Measurements from ENCODE around the gene PRKG2. TPM values are rescaled to one million over a fixed set of nuclear protein-coding genes. Genes with fewer than 3 reads are reported as not detected.

The PRKG2 gene
- 4.6 and 5.7 TPM in 2 replicates for total RNA-seq

DNA sequence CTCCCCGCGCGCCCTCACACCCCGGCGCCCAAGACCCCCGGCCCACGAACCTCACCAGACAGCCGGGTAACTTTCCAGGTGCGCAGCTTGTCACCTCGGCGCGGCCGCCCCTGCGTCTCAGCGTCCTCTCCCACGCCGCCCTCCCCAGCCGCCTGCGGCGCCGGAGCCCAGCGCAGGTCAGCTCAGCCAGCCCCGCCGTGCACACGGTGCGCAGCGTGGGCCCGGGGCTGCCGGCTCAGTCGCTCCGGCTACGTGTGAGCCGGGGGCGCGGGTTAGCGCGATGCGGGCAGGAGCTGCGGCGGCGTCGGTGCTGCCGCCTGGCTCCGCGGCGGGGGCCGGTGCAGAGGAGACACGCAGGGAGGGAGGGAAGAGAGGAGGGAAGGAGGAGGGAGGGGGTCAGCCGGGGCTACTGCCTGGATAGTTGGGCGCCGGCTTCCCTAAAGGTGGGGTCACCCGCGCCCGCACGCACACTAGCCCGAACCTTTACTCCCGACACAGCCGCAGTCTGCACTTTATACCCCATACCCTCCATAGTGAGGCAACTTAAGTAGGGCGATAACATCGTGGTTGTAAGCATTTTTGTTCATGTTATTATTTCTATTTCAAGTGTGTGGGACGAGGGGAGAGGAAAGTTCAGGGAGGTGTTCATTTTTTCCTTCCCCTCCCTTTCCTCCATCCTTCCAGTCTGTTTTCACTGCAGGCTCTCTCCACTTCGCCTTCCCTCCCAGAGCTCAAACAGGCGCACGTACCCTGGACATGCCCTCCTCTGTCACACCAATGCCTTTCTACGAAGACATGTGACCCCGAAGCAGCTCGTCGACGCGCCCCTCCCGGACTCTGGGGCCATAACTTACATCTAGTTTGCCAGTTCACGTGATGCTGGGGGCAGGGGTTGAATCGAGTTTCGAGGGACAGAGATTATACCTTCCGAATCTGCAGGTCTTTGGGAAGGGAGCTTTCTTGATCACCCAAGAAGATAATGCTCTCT, at the start of gene PRKG2:
PRKG2 (minus strand) TSS at position 342 of the 988 bp plus-strand sequence. CDS start 10,175 bp downstream, outside the sequence.

Other genes starting within 250 kb of the PRKG2 start
- gene BMP3, start 184.5 kb downstream of the PRKG2 start, total RNA-seq = under 0.01 and 0.09 TPM in 2 replicates